ENCODE results near the gene LBX1. TPM values are rescaled to one million over a fixed set of nuclear protein-coding genes. Genes with fewer than 3 reads are reported as not detected.

LBX1 gene
- polyA plus RNA-seq, 2 donors = not detected

DNA sequence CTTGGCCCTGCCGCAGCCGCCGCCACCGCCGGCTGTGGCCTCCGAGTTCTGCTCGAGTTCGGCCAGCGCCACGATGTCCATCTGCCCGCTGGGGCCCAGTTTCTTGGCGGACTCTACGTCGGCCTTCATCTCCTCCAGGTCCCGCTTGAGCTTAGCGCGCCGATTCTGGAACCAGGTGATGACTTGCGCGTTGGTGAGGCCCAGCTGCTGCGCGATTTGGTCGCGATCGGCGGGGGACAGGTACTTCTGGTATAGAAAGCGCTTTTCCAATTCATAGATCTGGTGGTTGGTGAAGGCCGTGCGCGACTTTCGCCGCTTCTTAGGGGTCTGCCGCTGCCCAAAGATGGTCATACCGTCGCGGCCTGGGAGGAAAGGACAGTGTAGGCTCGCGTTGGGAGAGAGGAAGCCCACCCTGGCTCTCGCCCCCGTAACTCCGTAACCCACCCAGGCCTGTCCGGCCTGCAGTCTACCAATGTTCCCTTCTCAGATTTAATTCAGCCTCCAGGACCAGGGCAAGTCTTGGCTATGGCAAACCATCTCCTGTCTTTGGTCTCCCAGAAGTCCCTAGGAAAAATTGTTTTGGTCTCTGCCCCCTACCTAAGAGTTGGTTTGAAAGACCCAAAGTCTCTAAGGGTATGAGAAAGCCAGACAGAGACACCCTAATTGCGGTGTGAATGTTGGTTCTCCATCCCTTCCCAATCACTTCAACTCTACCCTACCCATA lies 1.7 kb downstream of the LBX1 start:
- H3K27ac ChIP-seq (ENCODE audit: low read depth in 2 of 2, low read length in 1 of 2) = no peak overlapping the region
- WGBS, 2 donors = 6 to 11% methylated on average over 43 of the region's 43 CpGs
- H3K9me3 ChIP-seq (ENCODE audit: control insufficient read depth in 2 of 2, insufficient read depth in 1 of 2, low read depth in 1 of 2, low read length in 1 of 2) = peaks cover 0 to 3% of the 10 kb centered on the region in 2 donors
- H3K36me3 ChIP-seq (ENCODE audit: control insufficient read depth in 2 of 2, insufficient read depth in 2 of 2, low read length in 1 of 2) = no peaks in the 10 kb centered on the region
- peak overlapping the region in 1 of 2 donors; percentile 32 for H3K4me3 ChIP-seq (ENCODE audit: low read depth in 1 of 2, low read length in 2 of 2)
- peaks cover 25 to 30% of the 10 kb centered on the region in 2 donors for H3K4me1 ChIP-seq (ENCODE audit: control insufficient read depth in 2 of 2, insufficient read depth in 2 of 2, low read length in 1 of 2)
- peaks cover 5 to 67% of the 10 kb centered on the region in 2 donors for H3K27me3 ChIP-seq (ENCODE audit: control insufficient read depth in 1 of 2, insufficient read depth in 2 of 2, low read length in 2 of 2)

DNA sequence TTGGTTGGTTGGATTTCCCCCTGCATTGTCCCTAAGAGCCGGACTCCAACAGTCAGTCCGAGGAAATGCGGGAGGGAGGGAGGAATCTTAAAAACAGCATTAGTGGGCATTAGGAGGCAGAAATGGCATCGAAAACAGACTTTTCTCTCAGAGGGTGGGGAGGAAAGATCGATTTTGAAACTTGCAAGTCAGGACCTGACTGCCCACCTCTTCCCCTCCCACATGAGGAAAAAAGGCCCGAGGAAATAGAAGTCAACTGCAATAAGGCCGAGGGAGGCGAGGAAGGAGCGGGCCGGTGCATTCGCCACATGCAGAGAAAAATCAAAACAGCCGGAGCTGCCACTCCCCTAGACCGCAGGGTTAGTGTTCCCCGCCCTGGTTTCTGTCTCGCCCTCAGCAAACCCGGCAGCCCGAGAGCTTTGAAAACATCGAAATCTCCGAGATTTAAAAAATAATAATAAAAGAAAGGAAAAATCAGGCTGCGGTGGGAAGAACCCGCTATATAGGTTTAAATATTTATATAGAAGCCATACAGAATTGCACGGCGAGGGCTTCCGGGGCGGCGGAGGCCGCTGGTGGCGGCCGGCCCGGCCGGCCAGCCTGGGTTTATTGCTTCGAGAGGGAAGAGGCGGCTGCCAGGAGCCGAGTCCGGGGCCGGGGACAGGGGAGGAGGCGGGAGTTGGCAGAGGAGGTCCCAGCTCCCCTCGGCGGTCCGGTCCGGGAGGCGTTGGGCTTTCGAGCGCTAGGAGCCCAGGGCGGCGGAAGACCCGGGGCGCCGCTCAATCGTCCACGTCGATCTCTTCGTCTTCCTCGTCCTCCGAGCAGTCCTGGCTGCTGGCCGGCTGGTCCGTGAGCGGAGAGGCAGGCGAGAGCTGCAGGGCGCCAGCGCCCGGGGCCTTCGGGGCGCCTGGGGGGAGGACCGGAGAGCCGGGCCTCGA lies 2.5 kb downstream of the LBX1 start:
- Histone ChIP-seq H3K27ac (ENCODE audit: low read depth in 2 of 2, low read length in 1 of 2) (no peak overlapping the region), H3K9me3 (ENCODE audit: control insufficient read depth in 2 of 2, insufficient read depth in 1 of 2, low read depth in 1 of 2, low read length in 1 of 2) (peaks cover 0 to 3% of the 10 kb centered on the region in 2 donors), H3K4me1 (ENCODE audit: control insufficient read depth in 2 of 2, insufficient read depth in 2 of 2, low read length in 1 of 2) (peaks cover 25 to 34% of the 10 kb centered on the region in 2 donors), H3K4me3 (ENCODE audit: low read depth in 1 of 2, low read length in 2 of 2) (peak overlapping the region; percentile 7 to 32), H3K27me3 (ENCODE audit: control insufficient read depth in 1 of 2, insufficient read depth in 2 of 2, low read length in 2 of 2) (peaks cover 5 to 68% of the 10 kb centered on the region in 2 donors), H3K36me3 (ENCODE audit: control insufficient read depth in 2 of 2, insufficient read depth in 2 of 2, low read length in 1 of 2) (no peaks in the 10 kb centered on the region)
- 3 to 6% methylated on average over 64 to 67 of the region's 67 CpGs for WGBS, 2 donors

DNA sequence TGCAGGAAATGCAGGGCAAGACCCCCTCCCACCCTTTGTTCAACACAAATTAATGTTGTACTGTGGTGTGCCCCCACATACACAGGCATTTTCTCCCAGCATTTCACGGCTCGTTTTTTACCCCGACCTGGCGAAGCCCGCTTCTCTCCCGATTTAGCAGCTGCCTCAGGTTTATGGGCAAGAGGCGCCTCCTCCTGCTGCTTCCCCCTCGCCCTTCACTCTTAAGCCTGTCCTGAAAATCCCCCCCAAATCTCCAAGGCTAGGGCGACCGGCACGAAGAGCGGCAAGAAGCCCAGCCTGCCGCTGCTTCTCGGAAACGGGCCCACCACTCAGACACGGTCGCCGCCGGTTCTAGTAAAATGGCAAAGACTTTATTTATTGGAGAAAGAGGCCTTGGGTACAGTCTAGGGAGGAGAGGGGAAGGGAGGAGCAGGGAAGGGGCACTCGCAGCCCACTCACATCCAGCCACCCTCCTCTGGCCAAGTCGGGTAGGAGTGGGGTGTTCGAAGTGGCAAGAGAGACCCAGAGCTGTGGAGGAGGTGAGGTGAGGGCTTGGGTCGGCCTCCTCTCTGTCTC lies 3.3 kb downstream of the LBX1 start:
- WGBS, 2 donors = 16 to 17% methylated on average over 23 of the region's 23 CpGs
- H3K4me3 ChIP-seq (ENCODE audit: low read depth in 1 of 2, low read length in 2 of 2) = no peak overlapping the region

DNA sequence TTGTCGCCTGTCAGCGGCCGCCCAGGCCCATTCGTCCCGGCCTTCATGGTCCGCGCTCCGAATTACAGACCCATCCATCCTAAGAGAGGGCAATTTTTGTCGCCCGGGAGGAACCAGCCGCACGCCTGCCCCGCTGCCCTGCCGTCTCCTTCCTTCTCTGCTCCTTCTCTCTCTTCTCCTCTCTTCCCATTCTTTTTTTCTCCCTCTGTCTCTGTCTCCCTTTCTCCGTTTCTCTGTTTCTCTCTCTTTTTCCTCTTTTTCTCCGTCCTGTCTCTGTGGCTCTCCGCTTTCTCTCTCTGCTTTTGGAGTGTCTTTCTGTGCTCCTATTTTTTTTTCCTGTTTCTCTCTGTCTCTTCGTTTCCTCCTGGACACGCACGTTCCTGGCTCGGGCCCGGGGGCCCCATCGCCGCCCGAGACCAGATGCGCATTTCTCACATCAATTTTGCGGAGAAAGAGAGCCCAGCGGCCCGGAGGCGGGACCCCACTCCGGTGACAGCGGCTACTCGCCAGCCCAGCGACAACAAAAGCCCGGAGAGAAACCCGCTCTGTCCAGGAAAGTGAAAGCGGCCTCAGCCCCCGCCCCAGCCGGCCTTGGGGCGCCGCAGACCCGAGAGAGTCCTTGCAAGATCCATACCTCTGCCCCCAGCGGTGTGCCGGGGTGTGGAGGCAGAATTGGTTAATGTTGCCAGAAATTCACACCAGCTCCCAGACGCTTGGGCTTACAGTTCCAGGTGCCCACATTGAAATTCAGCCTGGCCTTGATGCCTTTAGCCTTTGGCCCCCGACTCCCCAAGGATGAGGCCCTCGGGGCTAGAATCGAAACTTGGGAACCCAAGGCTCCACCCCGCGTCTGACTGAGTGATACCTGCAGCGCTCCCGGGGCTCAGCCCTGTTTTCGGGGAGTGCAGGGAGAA lies 4.1 kb downstream of the LBX1 start:
- peaks cover 0 to 3% of the 10 kb centered on the region in 2 donors for H3K9me3 ChIP-seq (ENCODE audit: control insufficient read depth in 2 of 2, insufficient read depth in 1 of 2, low read depth in 1 of 2, low read length in 1 of 2)
- no peaks in the 10 kb centered on the region for H3K36me3 ChIP-seq (ENCODE audit: control insufficient read depth in 2 of 2, insufficient read depth in 2 of 2, low read length in 1 of 2)
- peaks cover 25 to 37% of the 10 kb centered on the region in 2 donors for H3K4me1 ChIP-seq (ENCODE audit: control insufficient read depth in 2 of 2, insufficient read depth in 2 of 2, low read length in 1 of 2)
- WGBS, 2 donors = 6% methylated on average over 53 of the region's 53 CpGs
- H3K4me3 ChIP-seq (ENCODE audit: low read depth in 1 of 2, low read length in 2 of 2) = peak overlapping the region in 1 of 2 donors; percentile 17
- peaks cover 0 to 66% of the 10 kb centered on the region in 2 donors for H3K27me3 ChIP-seq (ENCODE audit: control insufficient read depth in 1 of 2, insufficient read depth in 2 of 2, low read length in 2 of 2)
- no peak overlapping the region for H3K27ac ChIP-seq (ENCODE audit: low read depth in 2 of 2, low read length in 1 of 2)

More for the DNA sequence above, 3.3 kb downstream of the LBX1 start:
- Histone ChIP-seq H3K27ac (ENCODE audit: low read depth in 2 of 2, low read length in 1 of 2) (no peak overlapping the region), H3K9me3 (ENCODE audit: control insufficient read depth in 2 of 2, insufficient read depth in 1 of 2, low read depth in 1 of 2, low read length in 1 of 2) (peaks cover 0 to 3% of the 10 kb centered on the region in 2 donors), H3K4me1 (ENCODE audit: control insufficient read depth in 2 of 2, insufficient read depth in 2 of 2, low read length in 1 of 2) (peaks cover 25 to 37% of the 10 kb centered on the region in 2 donors), H3K36me3 (ENCODE audit: control insufficient read depth in 2 of 2, insufficient read depth in 2 of 2, low read length in 1 of 2) (no peaks in the 10 kb centered on the region), H3K27me3 (ENCODE audit: control insufficient read depth in 1 of 2, insufficient read depth in 2 of 2, low read length in 2 of 2) (peaks cover 0 to 69% of the 10 kb centered on the region in 2 donors)

DNA sequence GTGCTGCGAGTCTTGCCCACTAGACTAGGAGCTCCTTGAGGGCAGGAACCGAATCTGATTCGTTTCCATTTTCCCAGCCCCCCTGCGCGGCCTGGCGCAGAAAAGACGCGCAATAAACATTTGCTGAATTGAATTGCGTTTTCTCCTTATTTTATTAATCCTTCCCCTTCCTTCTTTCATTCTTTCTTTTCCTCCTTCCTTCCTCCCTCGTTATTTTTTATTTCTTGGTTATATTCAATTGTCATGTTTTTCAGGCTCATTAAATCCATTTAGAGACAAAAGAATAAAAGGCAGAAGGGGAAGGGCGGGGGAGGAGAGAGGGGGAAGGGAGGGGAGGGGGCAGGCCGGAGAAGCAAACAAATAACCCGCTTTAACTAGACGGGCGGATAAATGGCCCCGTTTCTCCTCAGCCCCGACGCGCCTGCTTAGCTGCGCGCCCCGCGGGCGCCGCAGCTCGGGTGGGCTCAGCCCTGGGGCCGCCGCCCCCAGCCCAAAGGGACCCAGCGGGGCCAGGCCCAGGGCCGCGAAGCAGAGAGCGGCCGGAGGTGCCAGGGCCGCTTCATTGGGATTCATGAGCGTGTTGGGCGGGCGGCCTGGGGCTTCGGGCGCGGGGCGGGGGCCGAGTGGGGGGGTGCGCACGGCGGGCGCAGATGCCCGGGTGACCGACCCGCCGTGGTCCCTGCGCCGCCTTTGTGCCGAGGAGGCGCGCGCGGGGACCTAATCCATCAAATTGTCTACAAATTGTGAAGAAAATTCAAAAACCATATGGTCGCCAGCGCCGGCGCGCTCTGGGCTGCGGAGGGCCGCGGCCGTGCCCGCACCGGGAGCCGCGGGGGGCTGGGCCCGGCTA lies 5.0 kb downstream of the LBX1 start:
- peaks cover 0 to 3% of the 10 kb centered on the region in 2 donors for H3K9me3 ChIP-seq (ENCODE audit: control insufficient read depth in 2 of 2, insufficient read depth in 1 of 2, low read depth in 1 of 2, low read length in 1 of 2)
- WGBS, 2 donors = 8 to 9% methylated on average over 61 to 71 of the region's 71 CpGs
- peaks cover 0 to 58% of the 10 kb centered on the region in 2 donors for H3K27me3 ChIP-seq (ENCODE audit: control insufficient read depth in 1 of 2, insufficient read depth in 2 of 2, low read length in 2 of 2)
- no peaks in the 10 kb centered on the region for H3K36me3 ChIP-seq (ENCODE audit: control insufficient read depth in 2 of 2, insufficient read depth in 2 of 2, low read length in 1 of 2)
- H3K4me3 ChIP-seq (ENCODE audit: low read depth in 1 of 2, low read length in 2 of 2) = no peak overlapping the region
- peaks cover 19 to 35% of the 10 kb centered on the region in 2 donors for H3K4me1 ChIP-seq (ENCODE audit: control insufficient read depth in 2 of 2, insufficient read depth in 2 of 2, low read length in 1 of 2)
- no peak overlapping the region for H3K27ac ChIP-seq (ENCODE audit: low read depth in 2 of 2, low read length in 1 of 2)

- H3K36me3 ChIP-seq (ENCODE audit: control insufficient read depth in 2 of 2, insufficient read depth in 2 of 2, low read length in 1 of 2) = no peaks in the 10 kb centered on the region
- 12 to 13% methylated on average over 50 of the region's 50 CpGs for WGBS, 2 donors
- peaks cover 13 to 28% of the 10 kb centered on the region in 2 donors for H3K4me1 ChIP-seq (ENCODE audit: control insufficient read depth in 2 of 2, insufficient read depth in 2 of 2, low read length in 1 of 2)
- H3K4me3 ChIP-seq (ENCODE audit: low read depth in 1 of 2, low read length in 2 of 2) = peak overlapping the region; percentile 15 to 57
- no peak overlapping the region for H3K27ac ChIP-seq (ENCODE audit: low read depth in 2 of 2, low read length in 1 of 2)
- H3K27me3 ChIP-seq (ENCODE audit: control insufficient read depth in 1 of 2, insufficient read depth in 2 of 2, low read length in 2 of 2) = peaks cover 0 to 54% of the 10 kb centered on the region in 2 donors
- H3K9me3 ChIP-seq (ENCODE audit: control insufficient read depth in 2 of 2, insufficient read depth in 1 of 2, low read depth in 1 of 2, low read length in 1 of 2) = peaks cover 0 to 3% of the 10 kb centered on the region in 2 donors
Observed at GRCh38 chr10:101223274-101224059, 5.8 kb downstream of the LBX1 start.

GRCh38 chr10:101222683-101223273 lies 6.5 kb downstream of the LBX1 start:
- Histone ChIP-seq H3K4me3 (ENCODE audit: low read depth in 1 of 2, low read length in 2 of 2) (peak overlapping the region; percentile 15 to 57), H3K9me3 (ENCODE audit: control insufficient read depth in 2 of 2, insufficient read depth in 1 of 2, low read depth in 1 of 2, low read length in 1 of 2) (peaks cover 0 to 3% of the 10 kb centered on the region in 2 donors), H3K36me3 (ENCODE audit: control insufficient read depth in 2 of 2, insufficient read depth in 2 of 2, low read length in 1 of 2) (no peaks in the 10 kb centered on the region), H3K27me3 (ENCODE audit: control insufficient read depth in 1 of 2, insufficient read depth in 2 of 2, low read length in 2 of 2) (peaks cover 0 to 58% of the 10 kb centered on the region in 2 donors), H3K4me1 (ENCODE audit: control insufficient read depth in 2 of 2, insufficient read depth in 2 of 2, low read length in 1 of 2) (peaks cover 11 to 27% of the 10 kb centered on the region in 2 donors), H3K27ac (ENCODE audit: low read depth in 2 of 2, low read length in 1 of 2) (no peak overlapping the region)
- 2 to 4% methylated on average over 42 of the region's 42 CpGs for WGBS, 2 donors

Measured in esophagus (tissue), 2 donors.